ENCODE data around the gene DUSP15.

- TF ChIP-seq EZH2 (IDR thresholded peaks at IDR 0.05; ENCODE audit: low read length) = no peak
- TF ChIP-seq CTCF (optimal IDR thresholded peaks at IDR 0.05 in 1 of 3, IDR thresholded peaks at IDR 0.05 in 1 of 3, conservative IDR thresholded peaks at IDR 0.05 in 1 of 3; ENCODE audit: extremely low read depth in 1 of 3, insufficient read depth in 2 of 3, low read length in 3 of 3) = no peak
Measured at GRCh38 chr20:31839782-31840487, 30.4 kb downstream of the DUSP15 start.

All from keratinocyte (primary cell).